ENCODE data around the gene HBE1. TPM values are rescaled to one million over a fixed set of nuclear protein-coding genes. Genes with fewer than 3 reads are reported as not detected.

Gene HBE1
- total and polyA plus RNA-seq, 2 of the 8 experiments (the other 6 are each of a cell fraction or from before 2014, with no cell fraction given): 0.39 TPM; not detected in 1

GRCh38 chr11:5286351-5286750 is 16.6 kb upstream of the HBE1 start (continued):
- TF ChIP-seq CHD7 (IDR thresholded peaks at IDR 0.05; ENCODE audit: insufficient replicate concordance, low read length) (no peak), TCF12 (IDR thresholded peaks at IDR 0.05; ENCODE audit: low read depth, low read length) (no peak), POU5F1 (IDR thresholded peaks at IDR 0.05; ENCODE audit: low read depth, low read length) (no peak), EP300 (IDR thresholded peaks at IDR 0.05; ENCODE audit: borderline replicate concordance in 1 of 2, low read depth in 2 of 2, low read length in 2 of 2) (no peak), E2F6 (IDR thresholded peaks at IDR 0.05) (no peak)

Measured in H1 (cell line).